Mesenchymal stem cell (in vitro differentiated cells and primary cell): ENCODE measurements around the gene TRIM33.

Experiments used
- DNase-seq: peaks from one replicate; pipeline ENCODE4 v3.0.0-alpha.2; 2013
- H2AFZ ChIP-seq: one replicate; pipeline ENCODE4 v1.6.1; 2013; ENCODE audit warnings: low read depth, mild to moderate bottlenecking, control low read depth, inconsistent platforms, low read length, moderate library complexity
- H2AK5ac ChIP-seq: 2 replicates; pipeline ENCODE4 v1.6.1; 2013; ENCODE audit warnings: low read length, moderate library complexity, mild to moderate bottlenecking, inconsistent platforms; ENCODE audit not compliant: severe bottlenecking
- H2BK120ac ChIP-seq: one replicate; pipeline ENCODE4 v1.6.1; 2013; ENCODE audit warnings: low read depth, mild to moderate bottlenecking, inconsistent platforms, low read length, moderate library complexity
- H2BK12ac ChIP-seq, 2 experiments: one replicate each; pipeline ENCODE4 v1.6.1; 2013; ENCODE audit warnings: inconsistent platforms in 2 of 2, low read length in 2 of 2, mild to moderate bottlenecking in 2 of 2, moderate library complexity in 2 of 2, control low read depth in 1 of 2
- H2BK15ac ChIP-seq: one replicate; pipeline ENCODE4 v1.6.1; 2013; ENCODE audit warnings: mild to moderate bottlenecking, low read depth, inconsistent platforms; ENCODE audit not compliant: poor library complexity, severe bottlenecking
- H2BK5ac ChIP-seq: 2 replicates; pipeline ENCODE4 v1.6.1; 2013; ENCODE audit warnings: low read depth, mild to moderate bottlenecking, low read length, control low read depth, inconsistent platforms; ENCODE audit not compliant: poor library complexity, severe bottlenecking
- H3K14ac ChIP-seq, 2 experiments: one replicate each; pipeline ENCODE4 v1.6.1; 2013; ENCODE audit warnings: inconsistent platforms in 2 of 2, low read length in 2 of 2, control low read depth in 1 of 2, mild to moderate bottlenecking in 1 of 2, moderate library complexity in 1 of 2
- H3K18ac ChIP-seq, 2 experiments: one replicate each; pipeline ENCODE4 v1.6.1; 2013; ENCODE audit warnings: inconsistent platforms in 2 of 2, low read length in 2 of 2, control low read depth in 1 of 2, low read depth in 1 of 2, mild to moderate bottlenecking in 1 of 2
- H3K23ac ChIP-seq, 2 experiments: one replicate each; pipeline ENCODE4 v1.6.1; 2013; ENCODE audit warnings: inconsistent platforms in 2 of 2, low read length in 2 of 2, mild to moderate bottlenecking in 2 of 2, moderate library complexity in 2 of 2, control low read depth in 1 of 2
- H3K27ac ChIP-seq: 2 replicates; pipeline ENCODE4 v1.5.1; 2013; ENCODE audit warnings: mild to moderate bottlenecking, moderate library complexity, low read length, control low read depth, inconsistent platforms; ENCODE audit not compliant: poor library complexity, severe bottlenecking
- H3K27me3 ChIP-seq, 2 experiments: 2 replicates each; pipeline versions ENCODE4 v1.6.1 to v1.7.0; 2013; ENCODE audit warnings: low read length in 2 of 2, mild to moderate bottlenecking in 2 of 2, moderate library complexity in 2 of 2, control low read depth in 1 of 2, inconsistent platforms in 1 of 2; ENCODE audit not compliant: control insufficient read depth in 1 of 2, insufficient read depth in 1 of 2
- H3K36me3 ChIP-seq, 2 experiments: 2 replicates each; pipeline versions ENCODE4 v1.6.1 to v1.7.0; 2013; ENCODE audit warnings: low read length in 2 of 2, control low read depth in 1 of 2, inconsistent platforms in 1 of 2, low read depth in 1 of 2, mild to moderate bottlenecking in 1 of 2; ENCODE audit not compliant: insufficient read depth in 2 of 2, control insufficient read depth in 1 of 2
- H3K4ac ChIP-seq, 2 experiments: one replicate each; pipeline ENCODE4 v1.6.1; 2013; ENCODE audit warnings: inconsistent platforms in 2 of 2, low read length in 2 of 2, mild to moderate bottlenecking in 2 of 2, moderate library complexity in 2 of 2, control low read depth in 1 of 2, low read depth in 1 of 2
- H3K4me1 ChIP-seq: 2 replicates; pipeline ENCODE4 v1.6.1; 2013; ENCODE audit warnings: low read depth, low read length, control low read depth; ENCODE audit not compliant: control insufficient read depth, insufficient read depth
- H3K4me2 ChIP-seq: 2 replicates; pipeline ENCODE4 v1.6.1; 2013; ENCODE audit warnings: low read length, mild to moderate bottlenecking, inconsistent platforms; ENCODE audit not compliant: poor library complexity, severe bottlenecking
- H3K4me3 ChIP-seq, 2 experiments: 2 replicates each; pipeline versions ENCODE4 v1.5.1 to v1.7.0; 2013; ENCODE audit warnings: low read length in 2 of 2, mild to moderate bottlenecking in 2 of 2, control low read depth in 1 of 2, low read depth in 1 of 2; ENCODE audit not compliant: insufficient read depth in 1 of 2
- H3K79me1 ChIP-seq: replicated peaks from 2 replicates; pipeline ENCODE4 v1.6.1; 2013; ENCODE audit warnings: mild to moderate bottlenecking, control low read depth, low read length, inconsistent platforms; ENCODE audit not compliant: poor library complexity, severe bottlenecking
- H3K9ac ChIP-seq: 2 replicates; pipeline ENCODE4 v1.7.0; 2013; ENCODE audit warnings: mild to moderate bottlenecking, low read length, moderate library complexity
- H3K9me3 ChIP-seq: 2 replicates; pipeline ENCODE4 v1.7.0; 2013; ENCODE audit warnings: mild to moderate bottlenecking, low read length; ENCODE audit not compliant: control insufficient read depth
- H4K8ac ChIP-seq: one replicate; pipeline ENCODE4 v1.6.1; 2013; ENCODE audit warnings: inconsistent platforms, mild to moderate bottlenecking, low read length, moderate library complexity
- H4K91ac ChIP-seq: one replicate; pipeline ENCODE4 v1.6.1; 2013; ENCODE audit warnings: mild to moderate bottlenecking, low read length, inconsistent platforms
- WGBS: methylation state at CpG from one replicate; pipeline ENCODE4 v1.1.7; 2013; ENCODE audit warnings: mixed read lengths; 5-methylcytosine and 5-hydroxymethylcytosine counted together

The TRIM33 gene

DNA sequence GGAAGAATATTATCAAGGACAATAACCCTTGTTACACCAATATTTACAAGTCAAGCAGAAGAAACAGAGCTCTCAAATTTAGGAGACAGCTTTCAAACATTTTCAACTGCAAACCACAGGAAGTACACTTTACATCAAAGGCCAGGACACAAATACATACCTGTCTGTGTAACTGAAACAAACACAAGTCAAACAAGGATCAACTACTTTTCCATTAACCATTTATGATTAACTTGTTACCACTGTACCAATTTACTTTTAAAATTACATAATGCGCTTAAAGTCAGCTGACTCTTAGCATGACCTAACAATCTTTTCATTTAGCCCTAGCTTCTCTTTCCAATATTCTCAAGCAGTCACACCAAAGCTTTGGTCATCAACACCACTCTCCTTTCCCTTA is 43.5 kb downstream of the TRIM33 start:
- no peak overlapping the region for H3K18ac ChIP-seq
- H3K9ac ChIP-seq, result no peak overlapping the region
- H3K9me3 ChIP-seq, result no peaks in the 10 kb centered on the region
- H3K4me2 ChIP-seq, result no peak overlapping the region
- no peak overlapping the region for H3K4ac ChIP-seq
- H3K4me3 ChIP-seq, result no peak overlapping the region
- H2BK5ac ChIP-seq, result no peak overlapping the region
- H2BK12ac ChIP-seq, result no peak overlapping the region
- H4K8ac ChIP-seq, result no peak overlapping the region
- no peak overlapping the region for H3K14ac ChIP-seq
- no peak overlapping the region for H2AK5ac ChIP-seq
- H3K79me1 ChIP-seq, result peaks cover 14% of the 10 kb centered on the region
- H4K91ac ChIP-seq, result no peak overlapping the region
- no peak overlapping the region for H2AFZ ChIP-seq
- no peak for DNase-seq
- no peaks in the 10 kb centered on the region for H3K27me3 ChIP-seq
- no peak overlapping the region for H2BK120ac ChIP-seq
- no peak overlapping the region for H3K27ac ChIP-seq
- H3K23ac ChIP-seq, result no peak overlapping the region
- H3K36me3 ChIP-seq, result peaks cover 0 to 8% of the 10 kb centered on the region in 2 experiments
- 96% methylated on average over 1 of the region's 1 CpG for WGBS
- peaks cover 2% of the 10 kb centered on the region for H3K4me1 ChIP-seq
- no peak overlapping the region for H2BK15ac ChIP-seq

- H2AK5ac ChIP-seq, result no peak overlapping the region
- no peak overlapping the region for H3K18ac ChIP-seq
- H3K36me3 ChIP-seq, result peaks cover 0 to 17% of the 10 kb centered on the region in 2 experiments
- no peak overlapping the region for H3K9ac ChIP-seq
- H3K27ac ChIP-seq, result no peak overlapping the region
- no peak overlapping the region for H3K4ac ChIP-seq
- no peak overlapping the region for H2BK15ac ChIP-seq
- no peak overlapping the region for H3K4me3 ChIP-seq
- no peak overlapping the region for H2BK12ac ChIP-seq
- no peak overlapping the region for H3K23ac ChIP-seq
- WGBS, result 95% methylated on average over 9 of the region's 14 CpGs
- H3K4me1 ChIP-seq, result peaks cover 2% of the 10 kb centered on the region
- H2BK120ac ChIP-seq, result no peak overlapping the region
- H4K91ac ChIP-seq, result no peak overlapping the region
- H3K4me2 ChIP-seq, result no peak overlapping the region
- no peak overlapping the region for H3K14ac ChIP-seq
- H3K9me3 ChIP-seq, result no peaks in the 10 kb centered on the region
- H2AFZ ChIP-seq, result no peak overlapping the region
- no peak overlapping the region for H2BK5ac ChIP-seq
- no peak overlapping the region for H4K8ac ChIP-seq
- DNase-seq, result no peak
- peaks cover 12% of the 10 kb centered on the region for H3K79me1 ChIP-seq
- H3K27me3 ChIP-seq, result no peaks in the 10 kb centered on the region
Measured at GRCh38 chr1:114466334-114467014, 44.5 kb downstream of the TRIM33 start.

DNA sequence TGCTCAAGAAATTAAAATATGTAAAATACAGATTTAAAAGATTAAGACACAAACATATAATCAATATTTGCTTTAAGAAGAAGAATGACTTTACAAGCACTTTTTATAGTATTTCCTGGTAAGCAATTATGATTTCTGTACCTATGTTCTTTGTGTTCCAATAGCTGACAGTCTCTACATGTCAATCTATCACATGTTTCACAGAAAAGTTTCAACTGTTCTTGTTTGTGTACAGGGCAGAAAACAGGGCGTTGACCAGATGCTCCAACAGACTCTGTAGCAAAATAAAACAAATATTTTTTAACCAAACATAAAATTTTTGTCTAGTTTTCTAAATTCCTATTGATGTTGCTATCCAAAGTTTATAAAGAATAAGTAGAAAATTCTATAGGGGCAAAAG is 48.0 kb downstream of the TRIM33 start:
- no peak overlapping the region for H2AFZ ChIP-seq
- H2BK12ac ChIP-seq, result no peak overlapping the region
- H3K23ac ChIP-seq, result no peak overlapping the region
- H3K27me3 ChIP-seq, result no peaks in the 10 kb centered on the region
- no peaks in the 10 kb centered on the region for H3K9me3 ChIP-seq
- no peak overlapping the region for H3K18ac ChIP-seq
- no peak overlapping the region for H3K27ac ChIP-seq
- H2BK5ac ChIP-seq, result no peak overlapping the region
- peaks cover 0 to 39% of the 10 kb centered on the region in 2 experiments for H3K36me3 ChIP-seq
- DNase-seq, result no peak
- no peak overlapping the region for H3K4me2 ChIP-seq
- H3K4me1 ChIP-seq, result peaks cover under 1% of the 10 kb centered on the region
- peaks cover 22% of the 10 kb centered on the region for H3K79me1 ChIP-seq
- H4K91ac ChIP-seq, result no peak overlapping the region
- 100% methylated on average over 1 of the region's 1 CpG for WGBS
- no peak overlapping the region for H3K9ac ChIP-seq
- no peak overlapping the region for H2AK5ac ChIP-seq
- H3K14ac ChIP-seq, result no peak overlapping the region
- H4K8ac ChIP-seq, result no peak overlapping the region
- H2BK15ac ChIP-seq, result no peak overlapping the region
- H3K4me3 ChIP-seq, result no peak overlapping the region
- H2BK120ac ChIP-seq, result no peak overlapping the region
- no peak overlapping the region for H3K4ac ChIP-seq

GRCh38 chr1:114462341-114462740 is 48.7 kb downstream of the TRIM33 start:
- WGBS, result no CpG with 5 or more reads among the region's 1 CpG
- H3K18ac ChIP-seq, result no peak overlapping the region

More at GRCh38 chr1:114462341-114462740, 48.7 kb downstream of the TRIM33 start:
- Histone ChIP-seq H2AK5ac (no peak overlapping the region), H4K91ac (no peak overlapping the region), H3K23ac (no peak overlapping the region), H3K36me3 (peaks cover 0 to 42% of the 10 kb centered on the region in 2 experiments), H2BK15ac (no peak overlapping the region), H2AFZ (no peak overlapping the region), H3K4me2 (no peak overlapping the region), H3K4ac (no peak overlapping the region), H4K8ac (no peak overlapping the region), H3K9me3 (no peaks in the 10 kb centered on the region), H2BK12ac (no peak overlapping the region), H3K9ac (no peak overlapping the region), H3K27ac (no peak overlapping the region), H2BK120ac (no peak overlapping the region), H3K14ac (no peak overlapping the region), H3K4me1 (no peaks in the 10 kb centered on the region), H3K79me1 (peaks cover 22% of the 10 kb centered on the region), H3K27me3 (no peaks in the 10 kb centered on the region), H2BK5ac (no peak overlapping the region), H3K4me3 (no peak overlapping the region)
- no peak for DNase-seq
